Right renal cortex interstitium (tissue), 3 donors: ENCODE data around the gene PLEKHO1. TPM values are rescaled to one million over a fixed set of nuclear protein-coding genes. Genes with fewer than 3 reads are reported as not detected.

Experiments used
- polyA plus RNA-seq, 3 donors: library from polyadenylated mRNA; unstranded; fragments of 120-200 nt; gene quantifications; one replicate each; pipeline ENCODE4 v1.2.1, GENCODE V29; 2013; ENCODE audit not compliant: insufficient read length in 3 of 3

PLEKHO1 gene
- polyA plus RNA-seq, 3 donors, result 45.6 to 47.6 (median 47.4) TPM

Other genes with a start within 250 kb of the PLEKHO1 start
- 1 to 10 TPM; 7.7 to 9.0 (median 8.4) TPM for gene SV2A, start 232.1 kb upstream of the PLEKHO1 start, polyA plus RNA-seq
- gene SF3B4, start 222.1 kb upstream of the PLEKHO1 start, polyA plus RNA-seq, result 10 to 100 TPM; 82.3 to 91.2 (median 86.2) TPM
- 10 to 100 TPM; 23.8 to 36.6 (median 26.5) TPM for gene MTMR11, start 213.0 kb upstream of the PLEKHO1 start, polyA plus RNA-seq
- gene OTUD7B, start 139.2 kb upstream of the PLEKHO1 start, polyA plus RNA-seq, result 10 to 100 TPM; 16.4 to 18.7 (median 18.6) TPM
- gene VPS45, start 82.1 kb upstream of the PLEKHO1 start, polyA plus RNA-seq, result 10 to 100 TPM; 69.0 to 79.6 (median 76.1) TPM
- 100 to 1,000 TPM; 113 to 154 (median 134) TPM for gene ANP32E, start 86.2 kb downstream of the PLEKHO1 start, polyA plus RNA-seq
- 10 to 100 TPM in 1 of 3 donors, 1 to 10 TPM in 2; 6.8 to 10.5 (median 9.0) TPM for gene CA14, start 107.9 kb downstream of the PLEKHO1 start, polyA plus RNA-seq
- gene APH1A, start 119.1 kb downstream of the PLEKHO1 start, polyA plus RNA-seq, result 100 to 1,000 TPM; 193 to 204 (median 203) TPM
- 10 to 100 TPM; 53.9 to 64.4 (median 61.7) TPM for gene C1orf54, start 122.9 kb downstream of the PLEKHO1 start, polyA plus RNA-seq
- 1 to 10 TPM; 7.1 to 8.3 (median 7.6) TPM for gene CIART, start 132.6 kb downstream of the PLEKHO1 start, polyA plus RNA-seq
- 10 to 100 TPM; 83.6 to 91.3 (median 86.7) TPM for gene MRPS21, start 143.9 kb downstream of the PLEKHO1 start, polyA plus RNA-seq
- gene PRPF3, start 171.6 kb downstream of the PLEKHO1 start, polyA plus RNA-seq, result 10 to 100 TPM; 59.9 to 64.2 (median 63.7) TPM
- 10 to 100 TPM; 46.9 to 55.5 (median 50.2) TPM for gene RPRD2, start 214.2 kb downstream of the PLEKHO1 start, polyA plus RNA-seq